Upper lobe of left lung (tissue), 6 donors: ENCODE measurements around the gene INPP5J. TPM values are rescaled to one million over a fixed set of nuclear protein-coding genes. Genes with fewer than 3 reads are reported as not detected.

Experiments used
- ATAC-seq, 2 donors: fragments of 200-7000 bp; cut with Tn5 transposase; one replicate each; pipeline ENCODE4 v1.9.1; 2022; ENCODE audit warnings: mild to moderate bottlenecking in 2 of 2, moderate library complexity in 2 of 2; ENCODE audit not compliant: low FRiP score in 2 of 2
- DNase-seq, 2 donors: peaks; one replicate each; pipeline ENCODE4 v3.0.0-alpha.2; 2019 to 2020
- H3K27ac ChIP-seq, 4 donors: fragments of 200-600 bp; sonication (generic); one replicate each; pipeline ENCODE4 v1.5.1; 2016 to 2019
- H3K27me3 ChIP-seq, 4 donors: fragments of 200-600 bp; sonication (generic); one replicate each; pipeline ENCODE4 v1.5.1; 2017 to 2019
- H3K36me3 ChIP-seq, 4 donors: fragments of 200-600 bp; sonication (generic); one replicate each; pipeline ENCODE4 v1.5.1; 2016 to 2019
- H3K4me1 ChIP-seq, 4 donors: fragments of 200-600 bp; sonication (generic); one replicate each; pipeline ENCODE4 v1.5.1; 2018 to 2019
- H3K4me3 ChIP-seq, 4 donors: fragments of 200-600 bp; sonication (generic); one replicate each; pipeline ENCODE4 v1.5.1; 2017 to 2019; ENCODE audit warnings: mild to moderate bottlenecking in 2 of 4, moderate library complexity in 1 of 4
- H3K9me3 ChIP-seq, 4 donors: fragments of 200-600 bp; sonication (generic); one replicate each; pipeline ENCODE4 v1.5.1; 2018 to 2019
- CTCF ChIP-seq, 6 experiments: fragments of 450-650 bp in 4 of 6; fragments of 200-600 bp in 2 of 6; sonication (generic) in 2 of 6; IDR thresholded peaks; one replicate each; pipeline ENCODE4 v1.5.1; 2016 to 2019; ENCODE audit warnings: antibody characterized with exemption in 6 of 6
- EP300 ChIP-seq, 4 donors: sonication (generic); formaldehyde crosslinking; IDR thresholded peaks; one replicate each; pipeline ENCODE4 v1.5.1; 2017; ENCODE audit warnings: antibody characterized with exemption in 4 of 4, control low read depth in 2 of 4
- POLR2A ChIP-seq, 4 donors: fragments of 450-650 bp; IDR thresholded peaks; one replicate each; pipeline ENCODE4 v1.5.1; 2016 to 2017; ENCODE audit warnings: antibody characterized with exemption in 4 of 4, mild to moderate bottlenecking in 2 of 4
- POLR2AphosphoS5 ChIP-seq, 2 donors: sonication (generic); formaldehyde crosslinking; IDR thresholded peaks; one replicate each; pipeline ENCODE4 v1.5.1; 2017; ENCODE audit warnings: antibody characterized with exemption in 2 of 2
- WGBS, 2 donors: methylation state at CpG; one replicate each; pipeline ENCODE4 v1.1.5; 2017 to 2018; 5-methylcytosine and 5-hydroxymethylcytosine counted together
- total RNA-seq, 6 donors: library from RNA; depleted of rRNA in 4 of 6; stranded (reverse); fragments of >200 nt in 4 of 6; gene quantifications; one replicate each; pipeline versions ENCODE4 v1.1.0 to v1.2.1, GENCODE V29; 2016 to 2021
- donor health status: DM: no; HTN: no; CAD: no; lungs with moderate emphysema.
- donor health status: DM: no; HTN: yes; CAD: no; lungs with severe emphysema.

The INPP5J gene
- total RNA-seq, 6 donors from 2014 or later, result 3.0 to 28.3 (median 6.2) TPM

GRCh38 chr22:31099386-31099785, 23.4 kb upstream of the INPP5J start:
- Histone ChIP-seq H3K4me3 (no peak overlapping the region), H3K9me3 (no peaks in the 10 kb centered on the region), H3K4me1 (peaks cover 0 to 3% (median 0%) of the 10 kb centered on the region in 4 donors), H3K36me3 (peaks cover 4 to 77% (median 45%) of the 10 kb centered on the region in 4 donors), H3K27ac (peak overlapping the region in 3 of 4 donors; percentile 13 to 62 (median 36)), H3K27me3 (no peaks in the 10 kb centered on the region)
- no peak for TF ChIP-seq CTCF (IDR thresholded peaks at IDR 0.05)
- no peak for TF ChIP-seq POLR2A (IDR thresholded peaks at IDR 0.05)
- TF ChIP-seq EP300 (IDR thresholded peaks at IDR 0.05), result no peak
- TF ChIP-seq POLR2AphosphoS5 (IDR thresholded peaks at IDR 0.05), result no peak
- WGBS, 2 donors, result 90 to 93% methylated on average over 3 to 6 of the region's 6 CpGs
- DNase-seq (no peak), ATAC-seq (no peak)

DNA sequence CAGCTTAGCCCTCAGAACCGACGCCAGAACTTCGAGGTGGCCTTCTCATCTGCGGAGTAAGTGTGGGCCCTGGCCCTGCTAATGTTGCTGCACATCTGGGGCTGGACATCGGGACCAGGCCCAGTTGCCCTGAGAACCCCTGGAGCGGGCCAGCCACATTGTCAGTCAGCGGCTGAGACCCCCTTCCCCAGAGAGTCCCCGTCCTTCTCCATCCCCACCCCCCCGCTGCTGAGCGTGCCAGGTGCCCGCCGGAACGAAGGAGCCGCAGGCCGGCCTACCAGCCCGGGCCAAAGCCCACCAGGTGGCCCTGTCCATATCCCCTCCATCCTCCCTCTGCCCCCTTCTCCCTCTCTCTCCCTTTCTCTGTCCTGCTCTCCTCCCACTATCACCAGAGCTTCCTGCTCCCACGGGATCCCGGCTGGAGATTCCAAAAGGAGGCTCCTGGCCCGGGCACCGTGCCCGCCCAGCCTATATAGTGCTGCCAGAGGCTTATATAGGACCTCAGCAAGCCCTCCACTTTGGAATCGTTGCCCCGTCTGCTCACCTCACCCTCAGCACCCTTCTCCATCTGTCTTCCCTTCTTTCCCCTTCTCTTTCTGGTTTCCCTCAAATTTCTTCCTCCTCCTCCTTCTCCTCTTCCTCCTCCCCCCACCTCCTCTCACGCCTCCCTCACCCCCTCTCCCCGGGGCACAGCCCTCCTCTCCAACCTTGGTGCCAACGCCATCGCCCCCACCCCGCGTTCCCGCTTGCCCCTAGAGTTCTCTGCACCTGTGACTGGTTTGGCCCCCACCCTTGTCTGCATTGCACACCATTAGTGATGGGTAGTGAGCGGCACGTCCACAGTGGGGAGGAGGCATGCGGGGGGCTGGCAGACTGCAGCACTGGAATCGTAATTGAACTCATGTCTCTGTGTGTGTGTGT, 22.7 kb upstream of the INPP5J start:
- H3K4me3 ChIP-seq, result no peak overlapping the region
- peak overlapping the region in 2 of 4 donors; percentile 1 to 62 for H3K27ac ChIP-seq
- H3K9me3 ChIP-seq, result no peaks in the 10 kb centered on the region
- H3K4me1 ChIP-seq, result peaks cover 0 to 3% (median 0%) of the 10 kb centered on the region in 4 donors
- H3K36me3 ChIP-seq, result peaks cover 4 to 77% (median 47%) of the 10 kb centered on the region in 4 donors
- no peaks in the 10 kb centered on the region for H3K27me3 ChIP-seq
- TF ChIP-seq CTCF (IDR thresholded peaks at IDR 0.05), result no peak
- ATAC-seq, result no peak
- WGBS, 2 donors, result 95 to 97% methylated on average over 24 to 33 of the region's 34 CpGs
- DNase-seq, result no peak

- no peaks in the 10 kb centered on the region for H3K9me3 ChIP-seq
- H3K36me3 ChIP-seq, result peaks cover 4 to 75% (median 43%) of the 10 kb centered on the region in 4 donors
- DNase-seq (no peak), ATAC-seq (no peak)
- H3K4me3 ChIP-seq, result no peak overlapping the region
- H3K27me3 ChIP-seq, result no peaks in the 10 kb centered on the region
- 90 to 97% methylated on average over 18 of the region's 18 CpGs for WGBS, 2 donors
- H3K4me1 ChIP-seq, result peaks cover 0 to 3% (median under 1%) of the 10 kb centered on the region in 4 donors
- H3K27ac ChIP-seq, result peak overlapping the region in 2 of 4 donors; percentile 5 to 30
- no peak for TF ChIP-seq CTCF (IDR thresholded peaks at IDR 0.05)
- no peak for TF ChIP-seq POLR2AphosphoS5 (IDR thresholded peaks at IDR 0.05)
Observed at GRCh38 chr22:31100762-31101525, 21.8 kb upstream of the INPP5J start.

DNA sequence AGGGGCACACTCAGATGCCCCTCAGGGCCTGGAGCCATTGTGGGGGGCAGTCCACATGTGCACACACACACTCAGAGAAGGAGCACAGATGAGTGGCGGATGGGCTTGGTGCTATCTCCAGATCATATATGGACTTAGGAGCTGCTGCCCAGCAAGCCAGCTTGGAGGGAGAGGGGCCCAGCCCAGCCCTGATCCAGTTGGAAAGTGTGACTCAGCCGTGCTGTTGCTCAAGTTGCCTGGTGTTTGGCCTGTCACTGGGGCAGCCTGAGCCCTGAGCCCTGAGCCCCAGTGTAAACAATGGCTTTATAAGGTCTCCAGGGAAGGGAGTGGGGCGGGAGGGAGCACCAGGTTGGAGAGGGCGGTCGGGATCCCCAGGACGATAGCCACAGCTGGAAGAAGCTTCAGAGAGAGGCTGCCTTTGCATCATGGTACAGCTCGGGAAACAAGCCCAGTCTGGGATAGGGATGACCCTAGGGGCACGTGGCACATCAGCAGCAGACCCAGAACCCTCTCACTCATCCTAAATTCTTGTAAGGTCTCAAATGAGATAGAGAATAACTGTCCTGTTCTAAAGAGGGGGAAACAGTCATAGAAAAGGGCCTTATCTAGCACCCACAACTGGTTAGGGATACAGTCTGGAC, 20.2 kb upstream of the INPP5J start:
- H3K9me3 ChIP-seq, result no peaks in the 10 kb centered on the region
- no peak for TF ChIP-seq EP300 (IDR thresholded peaks at IDR 0.05)
- peak; percentile 46 to 49 for TF ChIP-seq POLR2AphosphoS5 (IDR thresholded peaks at IDR 0.05)
- peaks cover 4 to 59% (median 30%) of the 10 kb centered on the region in 4 donors for H3K36me3 ChIP-seq
- H3K4me1 ChIP-seq, result peaks cover 11 to 14% (median 13%) of the 10 kb centered on the region in 4 donors
- peak overlapping the region; percentile 49 to 76 (median 60) for H3K27ac ChIP-seq
- no peak overlapping the region for H3K4me3 ChIP-seq
- no peaks in the 10 kb centered on the region for H3K27me3 ChIP-seq
- 82 to 87% methylated on average over 5 to 8 of the region's 8 CpGs for WGBS, 2 donors
- ATAC-seq (peak; percentile 34 to 68), DNase-seq (peak in 1 of 2 donors; percentile 55)

DNA sequence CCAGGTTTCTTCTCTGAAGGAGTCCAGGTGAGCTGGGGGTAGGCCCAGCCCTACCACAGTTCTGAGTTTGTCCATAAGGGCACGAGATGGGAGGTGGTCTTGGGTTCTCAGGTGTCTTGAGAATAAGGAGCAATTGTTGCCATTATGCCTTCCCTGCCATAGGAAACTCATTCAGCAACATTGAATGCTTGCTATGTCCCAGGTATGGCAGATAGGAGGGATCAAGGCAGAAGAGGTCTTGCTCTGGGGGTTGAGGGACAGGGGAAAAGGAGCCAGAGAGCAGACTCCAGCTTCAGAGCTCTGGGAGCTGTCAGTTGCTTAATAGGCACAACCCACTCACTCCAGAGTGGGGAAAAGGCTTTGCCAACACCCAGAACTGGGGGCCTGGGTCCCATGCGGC, 19.7 kb upstream of the INPP5J start:
- no peak for ATAC-seq
- H3K27ac ChIP-seq, result peak overlapping the region; percentile 49 to 76 (median 57)

More for the DNA sequence above, 19.7 kb upstream of the INPP5J start:
- Histone ChIP-seq H3K9me3 (no peaks in the 10 kb centered on the region), H3K4me3 (no peak overlapping the region), H3K4me1 (peaks cover 14 to 18% (median 17%) of the 10 kb centered on the region in 4 donors), H3K36me3 (peaks cover 4 to 54% (median 29%) of the 10 kb centered on the region in 4 donors), H3K27me3 (no peaks in the 10 kb centered on the region)
- 57 to 80% methylated on average over 1 to 2 of the region's 2 CpGs for WGBS, 2 donors
- TF ChIP-seq EP300 (IDR thresholded peaks at IDR 0.05), result no peak
- TF ChIP-seq CTCF (IDR thresholded peaks at IDR 0.05), result no peak
- TF ChIP-seq POLR2AphosphoS5 (IDR thresholded peaks at IDR 0.05), result no peak
- no peak for TF ChIP-seq POLR2A (IDR thresholded peaks at IDR 0.05)
- no peak for DNase-seq
